ENCODE data around the gene FOCAD.

The FOCAD gene

GRCh38 chr9:20989923-20990341 is 305.9 kb downstream of the FOCAD start:
- no peaks in the 10 kb centered on the region for H3K9me3 ChIP-seq (ENCODE audit: control insufficient read depth in 5 of 5, low read length in 5 of 5)
- H3K9ac ChIP-seq (ENCODE audit: low read length in 5 of 5), result no peak overlapping the region
- H3K27me3 ChIP-seq (ENCODE audit: control insufficient read depth in 5 of 5, insufficient read depth in 4 of 5, low read length in 5 of 5), result no peaks in the 10 kb centered on the region
- no peak overlapping the region for H3K4me3 ChIP-seq (ENCODE audit: low read depth in 1 of 5, low read length in 5 of 5)
- peaks cover 0 to 5% (median 3%) of the 10 kb centered on the region in 5 donors for H3K4me1 ChIP-seq (ENCODE audit: control insufficient read depth in 5 of 5, insufficient read depth in 5 of 5, low read length in 5 of 5)
- H3K36me3 ChIP-seq (ENCODE audit: control insufficient read depth in 5 of 5, insufficient read depth in 5 of 5, low read length in 5 of 5), result peaks cover 13 to 48% (median 23%) of the 10 kb centered on the region in 5 donors
- H3K27ac ChIP-seq (ENCODE audit: low read depth, low read length), result no peak overlapping the region

GRCh38 chr9:20990867-20991266 is 306.8 kb downstream of the FOCAD start:
- peaks cover 13 to 54% (median 23%) of the 10 kb centered on the region in 5 donors for H3K36me3 ChIP-seq (ENCODE audit: control insufficient read depth in 5 of 5, insufficient read depth in 5 of 5, low read length in 5 of 5)
- no peak overlapping the region for H3K27ac ChIP-seq (ENCODE audit: low read depth, low read length)
- H3K27me3 ChIP-seq (ENCODE audit: control insufficient read depth in 5 of 5, insufficient read depth in 4 of 5, low read length in 5 of 5), result no peaks in the 10 kb centered on the region
- H3K9me3 ChIP-seq (ENCODE audit: control insufficient read depth in 5 of 5, low read length in 5 of 5), result no peaks in the 10 kb centered on the region
- no peak overlapping the region for H3K9ac ChIP-seq (ENCODE audit: low read length in 5 of 5)
- H3K4me1 ChIP-seq (ENCODE audit: control insufficient read depth in 5 of 5, insufficient read depth in 5 of 5, low read length in 5 of 5), result peaks cover 0 to 5% (median 3%) of the 10 kb centered on the region in 5 donors
- no peak overlapping the region for H3K4me3 ChIP-seq (ENCODE audit: low read depth in 1 of 5, low read length in 5 of 5)

- H3K27me3 ChIP-seq (ENCODE audit: control insufficient read depth in 5 of 5, insufficient read depth in 4 of 5, low read length in 5 of 5), result no peaks in the 10 kb centered on the region
- H3K9me3 ChIP-seq (ENCODE audit: control insufficient read depth in 5 of 5, low read length in 5 of 5), result no peaks in the 10 kb centered on the region
- H3K4me1 ChIP-seq (ENCODE audit: control insufficient read depth in 5 of 5, insufficient read depth in 5 of 5, low read length in 5 of 5), result peaks cover 0 to 5% (median 3%) of the 10 kb centered on the region in 5 donors
- peaks cover 10 to 40% (median 29%) of the 10 kb centered on the region in 5 donors for H3K36me3 ChIP-seq (ENCODE audit: control insufficient read depth in 5 of 5, insufficient read depth in 5 of 5, low read length in 5 of 5)
- no peak overlapping the region for H3K9ac ChIP-seq (ENCODE audit: low read length in 5 of 5)
- H3K27ac ChIP-seq (ENCODE audit: low read depth, low read length), result no peak overlapping the region
- no peak overlapping the region for H3K4me3 ChIP-seq (ENCODE audit: low read depth in 1 of 5, low read length in 5 of 5)
Observed at GRCh38 chr9:20994486-20994885, 310.4 kb downstream of the FOCAD start.

GRCh38 chr9:20995616-20996015 is 311.6 kb downstream of the FOCAD start:
- no peak overlapping the region for H3K9ac ChIP-seq (ENCODE audit: low read length in 5 of 5)
- H3K4me1 ChIP-seq (ENCODE audit: control insufficient read depth in 5 of 5, insufficient read depth in 5 of 5, low read length in 5 of 5), result no peaks in the 10 kb centered on the region
- H3K9me3 ChIP-seq (ENCODE audit: control insufficient read depth in 5 of 5, low read length in 5 of 5), result no peaks in the 10 kb centered on the region
- peaks cover 4 to 33% (median 26%) of the 10 kb centered on the region in 5 donors for H3K36me3 ChIP-seq (ENCODE audit: control insufficient read depth in 5 of 5, insufficient read depth in 5 of 5, low read length in 5 of 5)
- H3K27ac ChIP-seq (ENCODE audit: low read depth, low read length), result no peak overlapping the region
- no peaks in the 10 kb centered on the region for H3K27me3 ChIP-seq (ENCODE audit: control insufficient read depth in 5 of 5, insufficient read depth in 4 of 5, low read length in 5 of 5)
- no peak overlapping the region for H3K4me3 ChIP-seq (ENCODE audit: low read depth in 1 of 5, low read length in 5 of 5)

GRCh38 chr9:20996809-20997208 is 312.8 kb downstream of the FOCAD start:
- Histone ChIP-seq H3K9me3 (ENCODE audit: control insufficient read depth in 5 of 5, low read length in 5 of 5) (peaks cover 0 to 7% (median 0%) of the 10 kb centered on the region in 5 donors), H3K4me3 (ENCODE audit: low read depth in 1 of 5, low read length in 5 of 5) (no peak overlapping the region), H3K27me3 (ENCODE audit: control insufficient read depth in 5 of 5, insufficient read depth in 4 of 5, low read length in 5 of 5) (no peaks in the 10 kb centered on the region), H3K9ac (ENCODE audit: low read length in 5 of 5) (no peak overlapping the region), H3K27ac (ENCODE audit: low read depth, low read length) (no peak overlapping the region), H3K4me1 (ENCODE audit: control insufficient read depth in 5 of 5, insufficient read depth in 5 of 5, low read length in 5 of 5) (no peaks in the 10 kb centered on the region), H3K36me3 (ENCODE audit: control insufficient read depth in 5 of 5, insufficient read depth in 5 of 5, low read length in 5 of 5) (peaks cover 4 to 32% (median 27%) of the 10 kb centered on the region in 5 donors)

GRCh38 chr9:20997503-20998076 is 313.5 kb downstream of the FOCAD start:
- Histone ChIP-seq H3K4me1 (ENCODE audit: control insufficient read depth in 5 of 5, insufficient read depth in 5 of 5, low read length in 5 of 5) (no peaks in the 10 kb centered on the region), H3K27ac (ENCODE audit: low read depth, low read length) (no peak overlapping the region), H3K9ac (ENCODE audit: low read length in 5 of 5) (no peak overlapping the region), H3K27me3 (ENCODE audit: control insufficient read depth in 5 of 5, insufficient read depth in 4 of 5, low read length in 5 of 5) (no peaks in the 10 kb centered on the region), H3K4me3 (ENCODE audit: low read depth in 1 of 5, low read length in 5 of 5) (no peak overlapping the region), H3K9me3 (ENCODE audit: control insufficient read depth in 5 of 5, low read length in 5 of 5) (peaks cover 0 to 7% (median 0%) of the 10 kb centered on the region in 5 donors), H3K36me3 (ENCODE audit: control insufficient read depth in 5 of 5, insufficient read depth in 5 of 5, low read length in 5 of 5) (peaks cover 4 to 32% (median 23%) of the 10 kb centered on the region in 5 donors)

- Histone ChIP-seq H3K9ac (ENCODE audit: low read length in 5 of 5) (no peak overlapping the region), H3K9me3 (ENCODE audit: control insufficient read depth in 5 of 5, low read length in 5 of 5) (peaks cover 0 to 7% (median 0%) of the 10 kb centered on the region in 5 donors), H3K4me3 (ENCODE audit: low read depth in 1 of 5, low read length in 5 of 5) (no peak overlapping the region), H3K36me3 (ENCODE audit: control insufficient read depth in 5 of 5, insufficient read depth in 5 of 5, low read length in 5 of 5) (peaks cover 7 to 24% (median 9%) of the 10 kb centered on the region in 5 donors), H3K27me3 (ENCODE audit: control insufficient read depth in 5 of 5, insufficient read depth in 4 of 5, low read length in 5 of 5) (no peaks in the 10 kb centered on the region), H3K27ac (ENCODE audit: low read depth, low read length) (no peak overlapping the region), H3K4me1 (ENCODE audit: control insufficient read depth in 5 of 5, insufficient read depth in 5 of 5, low read length in 5 of 5) (no peaks in the 10 kb centered on the region)
Observed at GRCh38 chr9:21001581-21001980, 317.5 kb downstream of the FOCAD start.

- Histone ChIP-seq H3K36me3 (ENCODE audit: control insufficient read depth in 5 of 5, insufficient read depth in 5 of 5, low read length in 5 of 5) (peaks cover 8 to 24% (median 11%) of the 10 kb centered on the region in 5 donors), H3K4me3 (ENCODE audit: low read depth in 1 of 5, low read length in 5 of 5) (no peak overlapping the region), H3K9ac (ENCODE audit: low read length in 5 of 5) (no peak overlapping the region), H3K9me3 (ENCODE audit: control insufficient read depth in 5 of 5, low read length in 5 of 5) (peaks cover 0 to 7% (median 0%) of the 10 kb centered on the region in 5 donors), H3K4me1 (ENCODE audit: control insufficient read depth in 5 of 5, insufficient read depth in 5 of 5, low read length in 5 of 5) (no peaks in the 10 kb centered on the region), H3K27me3 (ENCODE audit: control insufficient read depth in 5 of 5, insufficient read depth in 4 of 5, low read length in 5 of 5) (no peaks in the 10 kb centered on the region), H3K27ac (ENCODE audit: low read depth, low read length) (no peak overlapping the region)
Observed at GRCh38 chr9:21002040-21002439, 318.0 kb downstream of the FOCAD start.

- no peaks in the 10 kb centered on the region for H3K27me3 ChIP-seq (ENCODE audit: control insufficient read depth in 5 of 5, insufficient read depth in 4 of 5, low read length in 5 of 5)
- no peaks in the 10 kb centered on the region for H3K9me3 ChIP-seq (ENCODE audit: control insufficient read depth in 5 of 5, low read length in 5 of 5)
- no peak overlapping the region for H3K9ac ChIP-seq (ENCODE audit: low read length in 5 of 5)
- H3K4me3 ChIP-seq (ENCODE audit: low read depth in 1 of 5, low read length in 5 of 5), result no peak overlapping the region
- H3K36me3 ChIP-seq (ENCODE audit: control insufficient read depth in 5 of 5, insufficient read depth in 5 of 5, low read length in 5 of 5), result peaks cover 0 to 13% (median 7%) of the 10 kb centered on the region in 5 donors
- no peaks in the 10 kb centered on the region for H3K4me1 ChIP-seq (ENCODE audit: control insufficient read depth in 5 of 5, insufficient read depth in 5 of 5, low read length in 5 of 5)
- no peak overlapping the region for H3K27ac ChIP-seq (ENCODE audit: low read depth, low read length)
Observed at GRCh38 chr9:21015129-21015815, 331.2 kb downstream of the FOCAD start.

- Histone ChIP-seq H3K27ac (ENCODE audit: low read depth, low read length) (no peak overlapping the region), H3K9ac (ENCODE audit: low read length in 5 of 5) (no peak overlapping the region)
Observed at GRCh38 chr9:21015995-21016394, 331.9 kb downstream of the FOCAD start.

More at GRCh38 chr9:21015995-21016394, 331.9 kb downstream of the FOCAD start:
- H3K4me1 ChIP-seq (ENCODE audit: control insufficient read depth in 5 of 5, insufficient read depth in 5 of 5, low read length in 5 of 5), result no peaks in the 10 kb centered on the region
- no peaks in the 10 kb centered on the region for H3K27me3 ChIP-seq (ENCODE audit: control insufficient read depth in 5 of 5, insufficient read depth in 4 of 5, low read length in 5 of 5)
- peaks cover 0 to 11% (median 2%) of the 10 kb centered on the region in 5 donors for H3K36me3 ChIP-seq (ENCODE audit: control insufficient read depth in 5 of 5, insufficient read depth in 5 of 5, low read length in 5 of 5)
- no peak overlapping the region for H3K4me3 ChIP-seq (ENCODE audit: low read depth in 1 of 5, low read length in 5 of 5)
- H3K9me3 ChIP-seq (ENCODE audit: control insufficient read depth in 5 of 5, low read length in 5 of 5), result no peaks in the 10 kb centered on the region
